Measurements from ENCODE around the gene CSRP1.

Gene CSRP1

GRCh38 chr1:201455098-201455497, 51.8 kb downstream of the CSRP1 start:
- TF ChIP-seq CTCF (IDR thresholded peaks at IDR 0.05) = no peak

- no peak for TF ChIP-seq CTCF (IDR thresholded peaks at IDR 0.05)
Observed at GRCh38 chr1:201454608-201455007, 52.3 kb downstream of the CSRP1 start.

GRCh38 chr1:201452866-201453265, 54.1 kb downstream of the CSRP1 start:
- TF ChIP-seq CTCF (IDR thresholded peaks at IDR 0.05) = no peak

- TF ChIP-seq CTCF (IDR thresholded peaks at IDR 0.05) = no peak
Observed at GRCh38 chr1:201450721-201451291, 56.1 kb downstream of the CSRP1 start.

GRCh38 chr1:201448990-201449389, 57.9 kb downstream of the CSRP1 start:
- TF ChIP-seq CTCF (IDR thresholded peaks at IDR 0.05) = no peak

- TF ChIP-seq CTCF (IDR thresholded peaks at IDR 0.05) = peak; percentile 89
Observed at GRCh38 chr1:201447903-201448871, 58.7 kb downstream of the CSRP1 start.

GRCh38 chr1:201445310-201445709, 61.6 kb downstream of the CSRP1 start:
- no peak for TF ChIP-seq CTCF (IDR thresholded peaks at IDR 0.05)
